GM19035 (cell line): ENCODE measurements around the gene ZNF536.

Experiments used
- ATAC-seq: cut with Tn5 transposase; IDR thresholded peaks from one replicate; pipeline ENCODE4 v1.9.1; 2021; ENCODE audit not compliant: unreplicated experiment

ZNF536 gene

GRCh38 chr19:30361721-30362120 is 10.5 kb upstream of the ZNF536 start:
- ATAC-seq, result no peak

DNA sequence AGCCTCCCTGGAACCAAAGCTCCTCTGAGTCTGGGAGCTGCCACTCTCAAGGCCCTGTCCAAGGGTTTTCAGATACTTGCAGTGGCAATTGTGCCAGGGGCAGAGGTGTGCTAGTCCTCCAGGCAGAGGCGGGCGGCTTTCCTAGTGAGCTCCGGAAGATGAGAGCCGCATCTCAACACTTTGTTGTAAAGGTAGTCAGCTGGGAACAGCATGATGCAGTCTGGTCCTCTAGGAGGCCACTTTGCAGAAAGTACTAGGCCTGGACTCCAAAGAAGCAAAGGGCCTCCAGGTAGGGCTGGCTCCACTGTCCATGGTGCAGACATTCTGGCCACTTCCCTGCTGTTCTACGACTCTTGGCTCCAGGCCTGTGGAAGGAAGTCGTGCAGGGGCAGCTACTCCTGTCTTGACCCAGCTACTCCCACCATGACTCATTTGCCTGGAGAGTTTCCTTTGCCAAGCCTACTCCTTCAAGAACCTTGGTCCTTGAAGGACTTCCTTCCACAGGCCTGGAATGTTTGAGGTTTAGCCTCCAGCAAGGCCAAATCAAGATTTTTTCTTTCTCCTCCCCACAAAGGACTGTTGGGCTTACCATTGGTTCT is 9.9 kb upstream of the ZNF536 start:
- no peak for ATAC-seq

DNA sequence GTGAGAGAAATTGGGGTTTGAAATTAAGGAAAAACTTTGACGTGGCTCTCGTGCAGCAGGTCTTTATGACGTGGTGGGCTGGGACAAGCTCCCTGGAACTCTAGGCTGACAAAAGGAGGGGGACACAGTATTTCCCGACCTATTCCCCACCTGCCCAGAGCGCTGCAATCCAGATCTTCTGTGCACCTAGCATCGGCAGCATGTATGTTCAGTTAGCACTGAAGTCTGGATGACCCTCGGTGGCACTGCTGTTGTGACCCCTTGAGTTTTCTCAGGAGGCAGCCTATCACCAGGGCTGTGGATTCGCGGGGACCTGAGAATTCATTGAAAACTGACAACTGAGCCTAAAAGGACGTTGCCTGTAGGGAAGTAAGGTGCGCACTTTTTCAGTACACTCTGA is 9.1 kb upstream of the ZNF536 start:
- no peak for ATAC-seq

DNA sequence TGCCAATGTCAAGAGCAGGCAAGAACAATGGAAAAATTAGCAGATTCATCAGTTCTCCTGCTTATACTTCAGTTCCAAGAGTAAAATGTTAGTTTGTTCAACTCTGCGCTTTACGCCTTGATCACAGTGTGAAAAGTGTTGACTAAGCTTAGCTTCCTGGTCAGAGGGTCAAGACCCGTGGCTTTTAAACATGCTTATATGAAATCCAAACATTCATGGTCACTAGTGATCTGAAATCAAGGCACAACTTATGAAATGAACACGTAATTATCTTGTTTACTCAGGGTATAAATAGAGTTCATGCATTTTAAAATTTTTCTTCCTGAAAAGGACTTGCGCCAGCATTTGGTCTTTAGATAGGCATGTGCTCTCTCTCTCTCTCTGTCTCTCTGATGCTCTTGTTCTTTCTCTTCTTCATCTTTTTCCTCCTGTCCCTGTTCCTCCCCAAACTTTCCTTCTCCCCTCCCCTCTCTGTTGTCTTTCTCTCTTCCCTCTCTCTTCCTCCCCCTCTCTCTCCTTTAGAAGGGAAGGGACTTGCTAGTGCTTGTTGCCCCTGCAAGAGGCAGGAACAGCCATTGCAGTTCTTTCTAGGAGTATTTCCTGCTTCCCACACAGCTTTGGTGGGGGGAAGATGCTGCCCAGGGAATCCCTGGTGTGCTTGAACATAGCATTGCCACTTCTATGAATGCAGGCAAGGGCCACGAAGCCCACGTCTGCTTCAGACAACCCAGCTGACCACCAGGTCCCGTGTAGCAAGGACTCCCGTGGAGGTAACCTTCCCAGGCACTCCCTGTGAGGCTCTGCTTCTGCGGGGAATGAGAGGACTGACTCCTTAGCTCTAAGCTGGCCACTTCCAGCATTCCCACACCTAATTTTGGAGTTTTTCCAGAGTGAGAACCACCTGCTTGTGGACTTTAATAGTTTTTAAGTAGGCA is 7.1 kb upstream of the ZNF536 start:
- no peak for ATAC-seq

DNA sequence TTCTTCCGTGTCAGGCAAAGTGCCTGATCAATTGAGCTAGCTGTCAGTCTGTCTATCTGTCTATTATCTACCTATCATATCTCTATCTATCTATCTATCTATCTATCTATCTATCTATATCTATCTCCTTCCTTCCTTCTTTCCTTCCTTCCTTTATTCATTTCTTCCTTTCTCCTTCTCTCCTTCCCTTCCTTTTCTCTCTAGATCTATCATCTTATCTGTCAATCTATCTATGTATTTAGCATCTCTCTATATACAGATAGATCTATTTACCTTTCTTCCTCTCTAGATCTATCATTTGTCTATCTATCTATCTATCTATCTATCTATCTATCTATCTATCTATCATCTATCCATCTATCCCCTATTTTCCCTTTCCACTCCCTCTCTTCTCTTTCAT is 5.9 kb upstream of the ZNF536 start:
- no peak for ATAC-seq

- no peak for ATAC-seq
Observed at GRCh38 chr19:30367006-30367405, 5.2 kb upstream of the ZNF536 start.

DNA sequence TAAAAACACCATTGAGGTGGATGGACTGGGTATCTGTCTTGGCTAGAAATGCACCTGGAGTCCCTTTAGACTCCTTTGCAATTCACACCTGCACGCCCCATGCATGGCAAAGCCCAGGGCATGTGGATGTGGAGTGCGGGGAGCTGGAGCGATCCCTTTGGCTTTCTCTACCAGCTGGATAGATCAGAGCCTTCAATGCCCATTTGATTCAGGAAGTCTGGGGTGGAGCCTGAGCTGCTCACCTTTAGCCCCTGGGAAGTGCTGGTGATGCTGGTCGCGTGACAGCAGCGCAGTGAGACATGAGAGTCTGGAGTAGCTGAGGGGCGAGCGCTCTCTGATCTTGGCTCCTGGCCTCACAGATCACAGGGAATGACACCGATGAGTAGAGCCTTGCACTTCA is 4.8 kb upstream of the ZNF536 start:
- no peak for ATAC-seq

GRCh38 chr19:30369833-30370232 is 2.4 kb upstream of the ZNF536 start:
- ATAC-seq, result no peak

DNA sequence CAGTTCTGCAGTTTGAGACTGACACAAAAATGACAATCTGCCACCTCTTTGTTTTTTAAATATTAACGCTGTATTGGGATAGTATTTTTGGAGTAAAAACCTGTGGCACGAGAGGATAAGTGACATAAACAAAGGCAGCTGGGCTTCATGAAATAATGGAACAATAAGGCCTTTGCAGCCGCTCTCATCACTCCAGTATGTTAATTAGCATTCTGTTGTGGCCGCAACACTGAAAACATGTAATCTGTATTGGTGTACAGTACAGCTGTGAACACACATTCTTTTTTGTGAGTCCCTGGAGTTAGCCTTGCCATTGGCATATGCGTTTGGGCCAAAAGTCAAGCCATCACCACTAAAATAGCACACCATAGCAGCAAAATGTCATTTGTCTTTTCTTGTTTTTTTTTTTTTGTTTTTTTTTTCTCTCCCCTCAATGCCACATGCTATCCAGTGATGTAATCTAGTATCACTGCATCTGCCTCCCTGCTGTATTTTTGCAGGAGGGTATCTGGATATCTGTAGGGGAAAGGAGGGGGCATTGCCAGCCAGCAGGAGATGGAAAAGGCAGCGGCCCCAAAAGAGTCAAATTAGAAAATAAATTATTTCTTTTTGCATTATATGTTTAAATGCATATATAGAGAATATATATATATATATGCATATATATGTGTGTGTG is 885 bp upstream of the ZNF536 start:
- ATAC-seq, result no peak

- no peak for ATAC-seq
Observed at GRCh38 chr19:30373593-30373992, 1.4 kb downstream of the ZNF536 start.

GRCh38 chr19:30374539-30374864 is 2.3 kb downstream of the ZNF536 start:
- ATAC-seq, result no peak

GRCh38 chr19:30374865-30375552 is 2.8 kb downstream of the ZNF536 start:
- ATAC-seq, result no peak

DNA sequence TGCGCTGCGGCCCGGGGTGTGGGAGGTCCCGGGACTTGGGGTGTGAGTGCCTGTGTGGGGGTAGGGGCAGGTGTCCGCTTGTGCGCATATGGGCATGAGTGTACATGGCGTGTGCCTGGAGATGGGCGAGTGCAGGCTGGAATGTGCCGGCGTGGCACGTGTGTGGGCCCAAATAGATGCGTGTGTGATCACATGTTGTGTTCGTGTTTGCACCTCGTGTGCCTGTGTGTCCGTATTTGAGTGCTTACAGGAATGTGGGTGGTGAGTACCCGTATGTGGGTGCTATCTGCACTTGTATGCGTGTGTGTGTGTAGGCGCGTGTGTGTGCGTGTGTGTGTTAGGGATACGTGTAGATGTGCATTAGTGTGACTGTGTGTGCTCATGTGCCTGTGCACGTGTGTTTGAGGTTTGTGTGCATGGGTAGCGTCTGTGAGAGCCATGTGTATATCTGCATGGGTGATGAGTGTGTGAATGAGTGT is 3.4 kb downstream of the ZNF536 start:
- ATAC-seq, result no peak

- no peak for ATAC-seq
Observed at GRCh38 chr19:30376272-30376671, 4.1 kb downstream of the ZNF536 start.

- no peak for ATAC-seq
Observed at GRCh38 chr19:30376826-30377425, 4.7 kb downstream of the ZNF536 start.

- ATAC-seq, result no peak
Observed at GRCh38 chr19:30378701-30379100, 6.5 kb downstream of the ZNF536 start.

DNA sequence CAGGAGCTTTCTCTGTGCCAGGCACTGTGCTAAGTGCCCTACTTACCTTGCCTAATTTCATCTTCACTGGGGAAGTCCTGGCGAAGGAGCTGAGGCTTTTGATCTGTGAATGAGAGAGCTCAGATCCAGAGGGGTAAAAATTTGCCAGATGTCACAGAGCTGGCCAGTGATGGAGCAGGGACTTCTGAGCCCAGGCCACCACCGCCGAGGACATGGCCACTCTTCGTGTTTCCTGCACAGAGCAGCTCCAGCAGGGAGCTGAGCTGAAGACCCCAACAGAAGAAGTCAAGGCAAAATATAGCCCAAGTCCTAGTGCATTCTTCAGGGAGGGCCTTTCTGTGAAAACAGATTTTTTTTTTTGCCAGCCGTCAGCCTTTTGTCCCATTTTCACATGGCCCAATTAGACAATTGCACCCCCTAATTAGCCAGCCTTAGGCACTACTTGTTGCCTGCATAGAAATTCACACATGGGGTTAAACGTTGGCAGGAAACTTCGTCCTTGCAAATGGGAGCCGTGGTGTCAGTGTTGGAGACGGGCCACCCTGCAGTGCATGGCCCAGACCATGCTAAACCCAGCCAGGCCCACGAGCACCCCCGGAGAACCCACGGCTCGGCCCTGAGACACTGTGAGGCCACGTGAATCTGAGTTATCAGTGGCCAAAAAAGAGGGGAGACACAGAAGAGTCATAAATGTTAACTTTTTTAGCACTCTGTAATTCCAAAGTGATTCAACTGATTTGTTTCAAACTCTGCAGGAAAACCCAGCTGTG is 7.8 kb downstream of the ZNF536 start:
- no peak for ATAC-seq

- no peak for ATAC-seq
Observed at GRCh38 chr19:30381366-30381765, 9.2 kb downstream of the ZNF536 start.

DNA sequence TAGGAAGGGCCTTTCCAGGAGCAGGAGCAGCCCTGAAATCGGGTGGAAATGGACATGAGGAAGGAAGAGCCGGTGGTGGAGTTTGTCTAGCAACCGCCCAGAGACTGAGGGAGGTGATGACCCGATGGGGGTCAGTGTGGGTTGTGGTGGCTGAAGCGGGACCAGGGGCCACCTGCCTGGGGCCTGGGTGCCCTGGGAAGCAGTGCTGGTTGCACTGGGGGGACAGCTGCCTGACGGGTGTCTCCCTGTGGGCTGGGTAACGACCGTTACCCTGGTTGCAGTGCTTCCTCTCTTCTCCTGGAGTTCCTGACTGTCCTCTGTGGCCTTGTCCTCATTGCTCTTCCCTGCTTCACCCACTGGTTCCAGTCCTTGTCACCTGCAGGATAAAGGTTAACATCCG is 13.0 kb downstream of the ZNF536 start:
- no peak for ATAC-seq

DNA sequence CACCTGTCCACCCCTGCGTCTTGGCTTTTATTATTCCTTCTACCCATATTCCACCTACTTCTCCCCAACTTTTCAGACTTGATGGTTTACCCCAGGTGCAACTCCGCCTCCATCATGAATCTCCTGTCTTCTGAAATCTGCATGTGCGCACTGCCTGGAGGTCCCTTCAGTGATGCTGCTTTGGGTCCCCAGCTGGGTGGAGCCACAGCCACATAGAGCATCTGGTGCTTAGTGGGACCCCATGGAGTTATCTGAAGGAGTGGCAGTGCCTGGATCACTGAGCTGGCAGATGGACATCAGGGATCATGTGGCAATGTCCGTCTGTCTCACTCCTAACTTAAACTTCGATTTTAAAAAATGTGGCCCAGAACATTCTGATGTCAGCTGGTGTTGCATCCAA is 13.5 kb downstream of the ZNF536 start:
- no peak for ATAC-seq
